HepG2 (cell line): ENCODE results near the gene MEF2B.

Source experiments
- CBX1 ChIP-seq: IDR thresholded peaks from one replicate; pipeline ENCODE4 v1.6.1; 2016; ENCODE audit warnings: antibody characterized with exemption, low read depth
- CREM ChIP-seq, 2 experiments: sonication (generic) in 1 of 2; formaldehyde crosslinking in 1 of 2; IDR thresholded peaks; 2 replicates each; pipeline versions ENCODE4 v1.4.0 to v1.6.1; 2016 to 2020; ENCODE audit warnings: antibody characterized with exemption in 1 of 2, mild to moderate bottlenecking in 1 of 2, missing genetic modification reagents in 1 of 2
- FIP1L1 ChIP-seq: fragments of 200-400 bp; formaldehyde crosslinking; IDR thresholded peaks from 2 replicates; pipeline ENCODE4 v1.6.1; 2018; ENCODE audit warnings: low read depth, mild to moderate bottlenecking, low read length, moderate library complexity, borderline replicate concordance; ENCODE audit not compliant: insufficient read depth
- GATAD1 ChIP-seq: IDR thresholded peaks from 2 replicates; pipeline ENCODE4 v1.6.1; 2016; ENCODE audit warnings: missing genetic modification reagents, missing compliant biosample characterization
- HNRNPH1 ChIP-seq: fragments of 200-400 bp; formaldehyde crosslinking; optimal IDR thresholded peaks from 2 replicates; pipeline ENCODE3; 2017; ENCODE audit warnings: mild to moderate bottlenecking, low read depth, low read length
- MAZ ChIP-seq, 2 experiments: sonication (generic) in 1 of 2; formaldehyde crosslinking in 1 of 2; IDR thresholded peaks; 2 replicates each; pipeline versions ENCODE4 v1.5.0 to v1.6.1; 2012 to 2020; ENCODE audit warnings: low read depth in 2 of 2, mild to moderate bottlenecking in 2 of 2, borderline replicate concordance in 1 of 2, improper control_type of control experiment in 1 of 2, low read length in 1 of 2, missing genetic modification reagents in 1 of 2, moderate library complexity in 1 of 2
- MEIS1 ChIP-seq: sonication (generic); formaldehyde crosslinking; IDR thresholded peaks from 2 replicates; pipeline ENCODE4 v1.9.0; 2021; ENCODE audit warnings: mild to moderate bottlenecking, missing genetic modification reagents, moderate library complexity, borderline replicate concordance
- MIER3 ChIP-seq: IDR thresholded peaks from 2 replicates; pipeline ENCODE4 v1.6.1; 2016; ENCODE audit warnings: missing compliant biosample characterization, borderline replicate concordance
- ZBTB14 ChIP-seq: sonication (generic); formaldehyde crosslinking; IDR thresholded peaks from 2 replicates; pipeline ENCODE4 v1.4.0; 2020; ENCODE audit warnings: missing genetic modification reagents
- ZNF34 ChIP-seq: sonication (generic); formaldehyde crosslinking; IDR thresholded peaks from 2 replicates; pipeline ENCODE4 v1.4.0; 2020; ENCODE audit warnings: mild to moderate bottlenecking, missing genetic modification reagents, borderline replicate concordance

GRCh38 chr19:19170053-19170872 is at the start of gene MEF2B:
- TF ChIP-seq MEIS1 (CRISPR knock-in tag) = no peak
- no peak for TF ChIP-seq CBX1
- no peak for TF ChIP-seq FIP1L1
- TF ChIP-seq ZBTB14 = no peak
- TF ChIP-seq MIER3 (CRISPR knock-in tag) = no peak
- TF ChIP-seq HNRNPH1 = no peak
- 0 out of 2 replicates have a peak, but pooled peaks have one; percentile 43 for TF ChIP-seq MAZ (IDR thresholded peaks at IDR 0.05; ENCODE audit: borderline replicate concordance, low read depth, low read length)
- peak; percentile 52; the same call in 1 of the 2 replicates for TF ChIP-seq MAZ (CRISPR knock-in tag; IDR thresholded peaks at IDR 0.05; ENCODE audit: low read depth)
- TF ChIP-seq ZNF34 (CRISPR knock-in tag) = no peak
- TF ChIP-seq CREM (IDR thresholded peaks at IDR 0.05) = no peak
- no peak for TF ChIP-seq CREM (CRISPR knock-in tag; IDR thresholded peaks at IDR 0.05)
- no peak for TF ChIP-seq GATAD1 (CRISPR knock-in tag)
